OCI-LY7 (cell line): ENCODE results near the gene MPPED2. TPM values are rescaled to one million over a fixed set of nuclear protein-coding genes. Genes with fewer than 3 reads are reported as not detected.

Experiments
- BruUV-seq: library from RNA; stranded (reverse); fragments of 400-500 nt; replicated peaks from 2 replicates; lab custom pipeline; 2021; lab: Mats Ljungman, UMichigan
- CTCF ChIA-PET: fragments of 300-600 bp; sonication (Branson Sonifier 250); formaldehyde crosslinking; loops from one replicate; lab custom pipeline; 2022; ENCODE audit warnings: antibody characterized with exemption; ENCODE audit not compliant: unreplicated experiment; lab: Charles Lee
- POLR2A ChIA-PET: fragments of 300-600 bp; sonication (Branson Sonifier 250); formaldehyde crosslinking; loops from one replicate; lab custom pipeline; 2022; ENCODE audit warnings: antibody characterized with exemption; lab: Charles Lee
- DNase-seq: peaks from one replicate; pipeline ENCODE4 v3.0.0-alpha.2; 2015; ENCODE audit warnings: low spot score
- H2AFZ ChIP-seq: fragments of 200-600 bp; sonication (generic), shearing (Covaris generic); 2 replicates; pipeline ENCODE4 v1.6.1; 2014; ENCODE audit warnings: mild to moderate bottlenecking, antibody characterized with exemption, low read length, moderate library complexity
- H3K27ac ChIP-seq: fragments of 200-600 bp; sonication (generic); 2 replicates; pipeline ENCODE4 v1.5.1; 2014; ENCODE audit warnings: mixed run types, low read depth, mild to moderate bottlenecking, moderate library complexity, low read length, inconsistent platforms; ENCODE audit not compliant: poor library complexity, severe bottlenecking
- H3K36me3 ChIP-seq: fragments of 200-600 bp; sonication (generic); 2 replicates; pipeline ENCODE4 v1.6.1; 2014; ENCODE audit warnings: mild to moderate bottlenecking, antibody characterized with exemption, low read length, moderate library complexity, mixed read lengths; ENCODE audit not compliant: insufficient read depth
- H3K4me1 ChIP-seq: fragments of 200-600 bp; sonication (generic); 2 replicates; pipeline ENCODE4 v1.5.1; 2014; ENCODE audit warnings: mild to moderate bottlenecking, low read length; ENCODE audit not compliant: insufficient read depth, poor library complexity, severe bottlenecking
- H3K4me2 ChIP-seq: fragments of 200-600 bp; sonication (generic); 2 replicates; pipeline ENCODE4 v1.6.1; 2014; ENCODE audit warnings: mild to moderate bottlenecking, low read length
- H3K4me3 ChIP-seq: fragments of 200-600 bp; sonication (generic); 2 replicates; pipeline ENCODE4 v1.5.1; 2014; ENCODE audit warnings: mild to moderate bottlenecking, low read depth, low read length; ENCODE audit not compliant: poor library complexity, severe bottlenecking
- H3K79me2 ChIP-seq: fragments of 200-600 bp; sonication (generic); 2 replicates; pipeline ENCODE4 v1.6.1; 2016; ENCODE audit warnings: low read depth, mild to moderate bottlenecking, low read length, moderate library complexity, mixed read lengths; ENCODE audit not compliant: insufficient read depth
- H3K9me2 ChIP-seq: fragments of 200-600 bp; sonication (generic); 2 replicates; pipeline ENCODE4 v1.6.1; 2016; ENCODE audit warnings: mild to moderate bottlenecking, low read length, mixed read lengths; ENCODE audit not compliant: insufficient read depth
- H3K9me3 ChIP-seq: fragments of 200-600 bp; sonication (generic); 2 replicates; pipeline ENCODE4 v1.6.1; 2014; ENCODE audit warnings: mild to moderate bottlenecking, mixed run types, low read length, mixed read lengths
- H4K20me1 ChIP-seq: fragments of 200-600 bp; sonication (generic); 2 replicates; pipeline ENCODE4 v1.6.1; 2014; ENCODE audit warnings: mild to moderate bottlenecking, antibody characterized with exemption, low read length, moderate library complexity, mixed read lengths; ENCODE audit not compliant: insufficient read depth
- EZH2phosphoT487 ChIP-seq: fragments of 200-600 bp; sonication (generic); IDR thresholded peaks from 2 replicates; pipeline ENCODE4 v1.6.1; 2018; ENCODE audit warnings: low read depth, borderline replicate concordance, mild to moderate bottlenecking, mixed run types, antibody characterized with exemption, low read length, moderate library complexity, mixed read lengths
- intact Hi-C: fragments of 100-400 bp; cut with micrococcal nuclease; formaldehyde crosslinking; loops from one replicate; pipeline ENCODE4 v1.10.0; 2022; ENCODE audit not compliant: unreplicated experiment
- total RNA-seq, 2 experiments: library from RNA; depleted of rRNA in 1 of 2; stranded (reverse); fragments of >200 nt in 1 of 2; shearing (Covaris generic) in 1 of 2; gene quantifications; 2 replicates each; pipeline ENCODE4 v1.2.3, GENCODE V29; 2014 to 2022
- TF ChIP-seq, protein P1 (sequence below): fragments of 200-600 bp; sonication (generic); conservative IDR thresholded peaks from 2 replicates; pipeline ENCODE4 v1.5.1; 2014; ENCODE audit warnings: mild to moderate bottlenecking, antibody characterized with exemption, low read length, moderate library complexity, mixed read lengths

The MPPED2 gene
- total RNA-seq, 2 experiments from 2014 or later: not detected

DNA sequence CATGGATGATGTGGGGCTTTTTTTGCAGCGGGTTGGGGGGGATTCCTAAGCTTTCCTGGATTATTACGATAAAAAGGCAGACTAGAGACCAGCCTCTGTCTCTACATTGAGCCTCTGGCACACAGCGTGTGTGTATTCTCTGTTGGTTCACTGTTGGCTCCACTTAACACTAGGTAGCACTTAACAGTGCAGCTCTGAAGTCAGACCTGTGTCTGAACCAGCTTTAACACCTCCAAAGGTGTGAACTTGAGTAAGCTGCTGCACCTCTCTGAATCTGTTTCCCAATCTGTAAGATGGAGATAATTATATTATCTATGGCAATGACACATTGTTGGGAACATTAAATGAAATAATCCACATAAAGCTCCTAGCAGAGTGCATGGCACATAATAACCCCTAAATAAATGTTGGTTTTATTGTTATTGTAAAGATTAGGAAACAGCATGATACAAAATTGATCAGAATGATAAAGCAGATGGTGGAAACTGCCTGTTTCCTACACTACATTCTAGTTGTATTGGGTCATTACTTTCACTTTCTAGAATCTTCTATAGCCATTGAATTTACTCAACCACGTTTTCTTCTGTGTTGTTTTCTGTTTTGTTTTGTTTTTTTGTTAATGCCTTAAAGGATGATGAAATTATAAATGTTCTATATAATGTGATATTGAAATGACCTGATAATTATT lies 154.9 kb downstream of the MPPED2 start:
- BruUV-seq: no TSS peak
- Histone ChIP-seq H3K4me2 (no peak overlapping the region), H3K4me1 (no peaks in the 10 kb centered on the region), H3K4me3 (no peak overlapping the region), H3K27ac (no peak overlapping the region), H4K20me1 (no peaks in the 10 kb centered on the region), H3K79me2 (no peaks in the 10 kb centered on the region), H3K9me2 (no peaks in the 10 kb centered on the region), H3K9me3 (no peaks in the 10 kb centered on the region), H2AFZ (no peak overlapping the region), H3K36me3 (no peaks in the 10 kb centered on the region)
- TF ChIP-seq EZH2phosphoT487: no peak
- TF ChIP-seq, protein P1, sequence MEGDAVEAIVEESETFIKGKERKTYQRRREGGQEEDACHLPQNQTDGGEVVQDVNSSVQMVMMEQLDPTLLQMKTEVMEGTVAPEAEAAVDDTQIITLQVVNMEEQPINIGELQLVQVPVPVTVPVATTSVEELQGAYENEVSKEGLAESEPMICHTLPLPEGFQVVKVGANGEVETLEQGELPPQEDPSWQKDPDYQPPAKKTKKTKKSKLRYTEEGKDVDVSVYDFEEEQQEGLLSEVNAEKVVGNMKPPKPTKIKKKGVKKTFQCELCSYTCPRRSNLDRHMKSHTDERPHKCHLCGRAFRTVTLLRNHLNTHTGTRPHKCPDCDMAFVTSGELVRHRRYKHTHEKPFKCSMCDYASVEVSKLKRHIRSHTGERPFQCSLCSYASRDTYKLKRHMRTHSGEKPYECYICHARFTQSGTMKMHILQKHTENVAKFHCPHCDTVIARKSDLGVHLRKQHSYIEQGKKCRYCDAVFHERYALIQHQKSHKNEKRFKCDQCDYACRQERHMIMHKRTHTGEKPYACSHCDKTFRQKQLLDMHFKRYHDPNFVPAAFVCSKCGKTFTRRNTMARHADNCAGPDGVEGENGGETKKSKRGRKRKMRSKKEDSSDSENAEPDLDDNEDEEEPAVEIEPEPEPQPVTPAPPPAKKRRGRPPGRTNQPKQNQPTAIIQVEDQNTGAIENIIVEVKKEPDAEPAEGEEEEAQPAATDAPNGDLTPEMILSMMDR: no peak
- CTCF ChIA-PET: no interaction called here
- POLR2A ChIA-PET: interaction anchor here (0.6 kb wide), 1 partner anchor 127 kb away, joined by 3 read pairs; no protein-coding TSS in a partner anchor
- intact Hi-C loops: no loop called here
- DNase-seq: no peak

DNA sequence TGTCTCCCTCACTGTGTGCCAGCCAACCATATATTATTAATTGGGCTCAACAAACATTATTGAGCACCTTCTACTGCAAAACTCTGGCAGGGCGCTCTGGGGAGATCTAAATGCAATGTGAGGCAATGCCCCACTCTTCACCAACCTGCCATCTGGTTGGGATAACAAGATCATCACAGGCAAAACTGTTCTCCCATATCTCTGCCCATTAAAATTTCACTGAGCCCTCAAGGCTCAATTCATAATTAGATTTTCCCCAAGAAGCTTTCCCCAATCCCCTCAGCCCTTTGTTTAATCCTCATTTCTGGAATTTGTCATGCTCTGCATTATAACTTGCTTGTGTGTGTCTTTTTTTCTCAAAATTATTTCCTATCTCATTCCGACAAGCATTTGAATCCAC lies 156.6 kb downstream of the MPPED2 start:
- H2AFZ ChIP-seq: no peak overlapping the region
- H3K27ac ChIP-seq: no peak overlapping the region
- no peak overlapping the region for H3K4me2 ChIP-seq
- ChIA-PET CTCF (no interaction called here), POLR2A (no interaction called here)
- H3K9me3 ChIP-seq: no peaks in the 10 kb centered on the region
- BruUV-seq: no TSS peak
- no peaks in the 10 kb centered on the region for H4K20me1 ChIP-seq
- intact Hi-C loops: no loop called here
- no peaks in the 10 kb centered on the region for H3K36me3 ChIP-seq
- DNase-seq: no peak
- no peaks in the 10 kb centered on the region for H3K9me2 ChIP-seq
- H3K4me3 ChIP-seq: no peak overlapping the region
- H3K4me1 ChIP-seq: no peaks in the 10 kb centered on the region
- no peaks in the 10 kb centered on the region for H3K79me2 ChIP-seq
- TF ChIP-seq, protein P1: no peak
- no peak for TF ChIP-seq EZH2phosphoT487

DNA sequence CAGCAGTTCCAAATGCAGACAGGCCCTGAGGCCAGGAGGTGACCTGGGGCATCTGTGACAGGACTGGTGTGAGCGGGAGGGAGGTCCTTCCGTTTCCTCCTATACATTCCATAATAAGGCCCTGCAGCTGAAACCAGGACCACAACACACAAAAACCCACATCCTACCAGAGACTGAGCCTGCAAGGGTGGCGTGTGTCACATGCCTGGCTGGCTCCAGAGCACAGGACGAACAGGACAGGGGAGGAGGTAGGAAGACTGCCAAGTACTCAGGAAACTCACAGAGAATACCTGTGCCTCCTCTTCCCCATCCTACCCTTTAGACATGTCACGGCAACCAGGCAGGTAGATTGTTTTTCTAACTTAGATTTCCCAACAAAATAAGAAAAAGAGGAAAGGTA lies 159.4 kb downstream of the MPPED2 start:
- H3K36me3 ChIP-seq: no peaks in the 10 kb centered on the region
- ChIA-PET POLR2A (no interaction called here), CTCF (no interaction called here)
- H2AFZ ChIP-seq: no peak overlapping the region
- no peak overlapping the region for H3K27ac ChIP-seq
- H3K9me2 ChIP-seq: no peaks in the 10 kb centered on the region
- intact Hi-C loops: no loop called here
- no peaks in the 10 kb centered on the region for H3K9me3 ChIP-seq
- H4K20me1 ChIP-seq: no peaks in the 10 kb centered on the region
- no peaks in the 10 kb centered on the region for H3K4me1 ChIP-seq
- H3K4me2 ChIP-seq: no peak overlapping the region
- H3K4me3 ChIP-seq: no peak overlapping the region
- TF ChIP-seq, protein P1: no peak
- no peak for TF ChIP-seq EZH2phosphoT487
- no peaks in the 10 kb centered on the region for H3K79me2 ChIP-seq
- DNase-seq: no peak
- no TSS peak for BruUV-seq
